UCSD-AML1 (cell line): ENCODE results near the gene KRT2.

Source experiments
- DNase-seq: peaks from one replicate; lab custom pipeline; 2025; ENCODE audit not compliant: unreplicated experiment; lab: John Stamatoyannopoulos, UW

Gene KRT2

DNA sequence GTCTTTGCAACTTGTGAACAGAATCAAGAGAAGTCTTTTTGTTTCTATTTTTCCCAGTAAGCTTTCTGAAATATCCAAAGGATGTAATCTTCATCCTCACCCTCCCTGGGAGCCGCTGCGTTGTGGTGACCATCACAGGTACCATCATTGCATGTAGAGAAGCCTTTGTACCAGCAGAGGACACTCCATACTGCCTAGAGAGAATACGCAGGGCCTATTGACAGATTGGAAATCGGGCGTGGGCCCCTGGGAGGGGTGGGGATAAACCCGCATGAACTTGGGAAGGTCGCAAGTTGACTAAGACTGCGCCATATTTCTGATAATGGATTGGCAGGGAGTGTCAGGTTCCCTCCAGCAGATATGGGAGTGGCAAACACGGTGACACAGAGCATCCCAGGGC, 15.5 kb upstream of the KRT2 start:
- no peak for DNase-seq

DNA sequence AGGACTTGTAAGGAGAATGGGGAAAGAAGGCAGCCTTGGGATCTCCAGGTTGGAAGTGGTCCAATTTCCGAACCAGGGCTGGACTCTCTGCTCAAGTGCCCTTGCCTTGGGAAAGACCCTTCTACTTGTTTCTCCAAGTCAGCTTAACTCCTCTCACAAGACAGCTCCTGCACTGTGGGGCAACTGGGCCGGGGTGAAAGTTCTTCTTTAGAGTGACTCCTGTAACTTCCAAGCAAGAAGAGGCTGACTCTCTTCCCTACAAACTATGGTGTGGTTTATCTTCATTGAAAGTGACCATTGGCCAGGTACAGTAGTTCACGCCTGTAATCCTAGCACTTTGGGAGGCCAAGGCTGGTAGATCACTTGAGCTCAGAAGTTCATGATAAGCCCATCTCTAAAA, 14.5 kb upstream of the KRT2 start:
- no peak for DNase-seq

DNA sequence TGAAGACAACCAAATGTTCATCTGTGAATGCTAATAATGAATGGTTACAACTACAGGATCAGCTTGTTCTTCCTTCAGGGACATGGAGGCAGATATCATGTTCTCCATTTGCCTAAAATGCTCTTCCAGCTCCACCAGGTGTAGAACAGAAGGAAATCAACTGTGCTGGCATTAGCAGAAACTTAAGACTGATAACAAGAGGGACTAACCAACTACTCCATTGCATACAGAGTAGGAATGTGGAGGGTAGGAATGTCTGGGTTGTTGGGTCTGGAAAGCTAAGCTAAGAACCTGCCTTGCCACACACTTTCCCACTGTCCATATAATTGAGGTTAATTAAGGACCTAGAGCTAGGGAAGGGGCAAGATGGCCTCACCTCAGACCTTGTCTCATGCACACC, 11.4 kb upstream of the KRT2 start:
- DNase-seq, result no peak

DNA sequence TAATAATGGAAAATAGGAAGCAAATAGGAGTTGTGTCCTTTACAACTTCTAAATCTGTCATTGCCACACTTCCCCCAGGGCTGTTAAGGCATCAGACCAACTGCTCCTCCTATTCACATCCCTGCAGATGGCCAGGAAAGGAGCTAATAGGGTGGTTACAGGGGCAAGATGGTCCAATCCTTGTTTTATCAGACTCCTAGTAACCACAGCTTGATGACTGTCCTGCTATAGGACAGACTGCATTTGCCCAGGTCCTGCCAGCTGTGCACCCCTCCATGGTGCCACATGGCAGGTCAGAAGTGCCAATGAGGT, 10.9 kb upstream of the KRT2 start:
- DNase-seq, result no peak

GRCh38 chr12:52662093-52662917, 10.3 kb upstream of the KRT2 start:
- DNase-seq, result no peak

DNA sequence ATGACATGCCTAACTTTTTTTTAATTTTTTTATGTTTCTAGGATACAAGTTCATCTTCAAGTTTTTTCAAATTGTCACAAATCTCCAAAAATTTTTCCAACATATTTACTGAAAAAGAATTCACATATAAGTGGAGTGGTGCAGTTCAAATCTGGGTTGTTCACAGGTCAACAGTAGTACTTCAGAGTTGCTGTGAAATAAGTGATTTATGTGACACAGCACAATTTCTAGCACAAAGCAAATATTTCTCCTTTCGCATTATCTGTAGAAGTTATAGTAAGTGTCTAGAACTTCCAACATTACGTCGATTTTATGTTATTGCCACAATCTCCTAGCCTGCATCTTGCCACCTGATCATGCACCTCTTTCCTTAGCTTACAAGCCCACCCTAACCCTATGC, 9.7 kb upstream of the KRT2 start:
- DNase-seq, result no peak

- no peak for DNase-seq
Observed at GRCh38 chr12:52660934-52661499, 9.0 kb upstream of the KRT2 start.

DNA sequence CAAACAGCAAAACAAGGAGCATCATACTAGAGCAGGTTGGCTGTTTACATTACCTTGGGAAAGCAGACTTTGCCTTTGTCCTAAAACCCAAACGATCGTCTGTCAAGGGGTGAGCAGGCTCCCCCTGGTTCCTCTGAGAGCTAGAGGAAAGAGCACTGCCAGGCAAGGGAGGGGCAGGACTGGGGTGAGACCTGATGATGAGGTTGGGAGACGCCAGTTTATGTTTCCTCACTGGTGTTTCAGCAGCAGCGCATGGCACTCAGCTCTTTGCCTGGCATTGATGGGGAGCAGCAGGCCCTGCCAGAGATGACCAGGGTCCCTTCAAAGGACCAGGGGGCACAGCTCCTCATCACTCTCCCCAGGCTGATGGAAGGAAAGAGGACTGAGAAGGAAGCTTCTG, 7.9 kb upstream of the KRT2 start:
- no peak for DNase-seq

DNA sequence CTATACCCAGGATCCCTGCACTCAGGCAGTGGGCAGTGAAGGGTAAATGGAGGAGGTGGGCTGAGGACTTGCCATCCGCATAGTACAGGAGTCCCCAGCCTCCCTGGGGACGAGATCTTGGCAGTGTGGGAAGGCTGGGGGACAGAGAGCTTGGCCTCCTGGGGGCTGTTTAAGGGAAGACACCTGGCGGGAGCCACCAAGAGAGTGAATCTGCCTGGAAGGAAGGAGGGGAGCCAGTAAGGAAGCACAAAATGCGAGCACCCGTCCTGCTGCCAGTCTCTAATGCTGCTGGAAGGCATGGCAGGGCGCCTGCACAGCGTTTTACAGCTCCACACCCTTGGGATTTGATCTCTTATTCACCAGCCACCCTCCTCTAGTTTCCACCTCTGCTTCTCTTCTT, 7.4 kb upstream of the KRT2 start:
- no peak for DNase-seq

GRCh38 chr12:52658196-52658595, 6.2 kb upstream of the KRT2 start:
- DNase-seq, result no peak

GRCh38 chr12:52657250-52657902, 5.4 kb upstream of the KRT2 start:
- DNase-seq, result no peak

- no peak for DNase-seq
Observed at GRCh38 chr12:52656616-52657015, 4.6 kb upstream of the KRT2 start.

GRCh38 chr12:52655720-52656124, 3.7 kb upstream of the KRT2 start:
- no peak for DNase-seq

DNA sequence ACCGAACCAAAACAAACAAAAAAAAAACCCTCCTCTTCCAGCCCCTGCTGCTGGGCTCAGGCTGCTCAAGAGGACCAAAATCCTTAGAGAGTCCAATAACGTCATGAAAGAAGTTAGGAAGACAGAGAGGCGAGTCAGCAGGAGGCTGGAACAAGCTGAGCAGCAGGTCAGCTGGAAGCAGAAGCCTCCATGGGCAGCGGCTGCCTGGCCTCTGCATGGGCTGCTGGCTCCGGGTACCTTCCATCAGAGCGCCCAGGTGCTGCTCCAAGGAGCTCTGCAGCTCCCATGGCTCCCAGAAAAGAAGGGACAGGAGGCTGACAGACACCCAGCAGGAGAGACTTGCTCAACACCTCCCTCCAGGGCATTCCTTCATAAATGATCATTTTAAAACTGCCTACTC, 3.2 kb upstream of the KRT2 start:
- no peak for DNase-seq

DNA sequence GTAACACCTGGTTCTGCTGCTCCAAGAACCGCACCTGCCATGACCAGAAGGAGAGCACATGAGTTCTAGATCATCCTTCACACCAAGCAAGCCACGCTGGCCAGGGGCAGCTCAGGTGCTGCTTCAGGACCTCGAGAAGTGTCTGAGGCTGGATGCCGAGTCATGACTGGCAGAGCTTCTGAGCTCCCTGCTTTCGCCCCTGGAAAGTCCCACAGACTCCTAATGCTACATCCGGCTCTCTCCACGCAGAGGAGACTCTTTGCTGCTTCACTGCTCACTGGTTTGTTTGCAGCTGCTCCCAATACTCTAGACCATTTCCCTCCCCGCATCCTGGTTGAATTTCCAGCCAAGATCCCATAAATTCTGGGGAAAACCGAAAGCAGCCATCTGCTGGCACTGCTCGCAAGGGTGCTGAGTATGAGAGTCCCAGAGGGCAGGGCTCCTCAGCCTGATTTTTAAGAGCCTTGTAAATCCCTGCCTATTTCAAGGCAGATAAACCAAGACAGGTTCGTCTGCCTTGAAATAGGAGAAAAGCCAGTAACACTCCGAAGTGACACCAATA, 1.4 kb downstream of the KRT2 start:
- DNase-seq, result no peak

DNA sequence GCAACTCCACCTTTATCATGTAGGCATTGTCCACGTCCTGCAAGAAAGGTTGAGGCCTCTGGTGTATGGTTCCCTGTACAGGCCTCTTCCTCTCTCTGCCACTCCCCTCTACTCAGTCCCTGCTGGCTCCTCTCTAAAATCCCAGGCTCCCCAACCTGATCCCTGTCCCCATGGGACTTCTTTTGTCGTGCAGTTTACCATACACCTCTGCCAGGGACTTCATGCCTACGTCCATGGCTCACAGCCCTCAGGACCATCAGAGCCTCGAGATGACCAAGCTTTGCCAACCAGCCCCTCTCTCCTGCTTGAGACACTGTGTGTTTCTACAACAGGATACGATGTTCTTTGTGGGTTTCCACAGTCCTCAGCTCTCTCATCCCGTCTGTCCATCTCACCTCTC, 2.9 kb downstream of the KRT2 start:
- no peak for DNase-seq

GRCh38 chr12:52648012-52648550, 3.9 kb downstream of the KRT2 start:
- DNase-seq, result no peak

DNA sequence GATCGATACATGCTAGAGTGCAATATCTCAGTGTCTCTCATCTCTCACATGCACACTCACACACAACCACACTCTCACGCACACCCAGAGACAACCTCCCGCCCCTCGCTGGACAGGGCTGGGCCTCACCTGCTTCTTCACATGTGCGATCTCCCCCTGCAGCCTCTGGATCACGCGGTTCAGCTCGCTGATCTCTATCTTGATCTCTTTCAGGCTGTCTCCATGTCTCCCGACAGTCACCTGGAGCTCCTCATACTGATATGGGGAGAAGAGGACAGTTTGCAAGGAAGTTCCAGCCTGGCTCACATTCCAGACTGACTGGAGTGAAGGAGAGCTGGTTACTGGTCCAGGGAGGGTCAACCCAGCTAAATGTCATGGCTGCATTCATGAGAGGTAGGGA, 4.4 kb downstream of the KRT2 start:
- no peak for DNase-seq

DNA sequence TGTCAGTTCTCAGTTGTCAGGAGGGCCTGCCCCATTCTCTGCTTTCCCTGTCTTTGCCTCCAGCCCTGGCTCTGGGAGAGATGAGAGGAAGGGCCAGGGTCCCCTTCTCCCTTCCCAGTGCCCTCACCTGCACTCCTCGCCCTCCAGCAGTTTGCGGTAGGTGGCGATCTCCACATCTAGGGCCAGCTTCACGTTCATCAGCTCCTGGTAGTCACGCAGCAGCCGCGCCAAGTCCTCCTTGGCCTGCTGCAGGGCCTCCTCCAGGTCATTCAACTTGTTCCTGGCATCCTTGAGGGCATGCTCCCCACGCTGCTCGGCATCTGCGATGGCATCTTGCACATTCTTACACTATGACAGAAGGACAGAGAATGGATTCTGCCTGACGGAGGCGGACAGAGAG, 5.4 kb downstream of the KRT2 start:
- no peak for DNase-seq

DNA sequence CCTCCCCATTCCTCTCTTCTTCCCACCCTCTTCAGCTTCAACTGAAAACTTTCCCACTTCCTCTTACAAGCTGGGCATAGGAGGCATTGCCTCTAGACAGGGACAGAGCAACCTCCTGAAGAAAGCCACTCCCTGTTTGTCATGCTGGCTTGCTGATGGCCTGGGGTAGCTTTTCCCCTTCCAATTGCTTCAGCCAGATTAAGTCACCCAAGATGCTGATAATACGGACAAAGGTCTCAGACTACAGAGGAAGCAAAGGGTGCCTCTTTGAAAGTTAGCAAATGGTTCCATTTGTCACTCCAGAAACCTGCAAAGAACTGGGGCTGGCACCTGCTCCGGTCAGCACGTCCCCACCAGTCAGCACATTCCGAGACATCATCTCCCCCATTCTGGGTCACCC, 6.0 kb downstream of the KRT2 start:
- DNase-seq, result no peak

DNA sequence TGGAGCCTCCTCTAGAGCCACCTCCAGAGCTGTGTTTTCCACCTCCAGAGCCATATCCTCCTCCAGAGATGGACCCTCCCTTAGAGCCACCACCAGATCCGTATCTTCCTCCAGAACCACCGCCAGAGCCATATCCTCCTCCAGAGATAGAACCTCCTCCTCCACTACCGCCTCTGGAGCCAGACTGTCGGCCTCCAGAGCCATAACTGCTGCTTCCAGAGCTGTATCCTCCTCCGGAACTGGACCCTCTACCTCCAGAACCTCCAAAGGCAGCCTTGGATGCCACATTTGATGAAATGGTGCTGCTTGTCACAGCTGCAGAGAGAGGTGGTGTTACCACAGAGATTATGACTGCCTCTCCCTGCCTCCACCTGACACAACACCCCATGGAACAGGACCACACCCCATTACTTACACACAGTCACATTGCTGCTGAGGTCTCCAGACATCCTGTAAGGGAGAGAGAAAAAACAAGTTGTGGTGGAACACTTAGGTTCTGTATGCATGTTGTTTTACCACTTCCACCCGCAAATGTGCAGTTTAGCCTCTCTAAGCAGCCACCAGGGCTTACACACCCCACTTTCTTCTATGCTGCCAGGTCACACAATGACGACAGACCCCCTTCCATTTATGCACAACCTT, 6.8 kb downstream of the KRT2 start:
- no peak for DNase-seq

GRCh38 chr12:52644078-52644415, 8.0 kb downstream of the KRT2 start:
- no peak for DNase-seq
